Measurements from ENCODE around the gene TUBGCP5.

TUBGCP5 gene

DNA sequence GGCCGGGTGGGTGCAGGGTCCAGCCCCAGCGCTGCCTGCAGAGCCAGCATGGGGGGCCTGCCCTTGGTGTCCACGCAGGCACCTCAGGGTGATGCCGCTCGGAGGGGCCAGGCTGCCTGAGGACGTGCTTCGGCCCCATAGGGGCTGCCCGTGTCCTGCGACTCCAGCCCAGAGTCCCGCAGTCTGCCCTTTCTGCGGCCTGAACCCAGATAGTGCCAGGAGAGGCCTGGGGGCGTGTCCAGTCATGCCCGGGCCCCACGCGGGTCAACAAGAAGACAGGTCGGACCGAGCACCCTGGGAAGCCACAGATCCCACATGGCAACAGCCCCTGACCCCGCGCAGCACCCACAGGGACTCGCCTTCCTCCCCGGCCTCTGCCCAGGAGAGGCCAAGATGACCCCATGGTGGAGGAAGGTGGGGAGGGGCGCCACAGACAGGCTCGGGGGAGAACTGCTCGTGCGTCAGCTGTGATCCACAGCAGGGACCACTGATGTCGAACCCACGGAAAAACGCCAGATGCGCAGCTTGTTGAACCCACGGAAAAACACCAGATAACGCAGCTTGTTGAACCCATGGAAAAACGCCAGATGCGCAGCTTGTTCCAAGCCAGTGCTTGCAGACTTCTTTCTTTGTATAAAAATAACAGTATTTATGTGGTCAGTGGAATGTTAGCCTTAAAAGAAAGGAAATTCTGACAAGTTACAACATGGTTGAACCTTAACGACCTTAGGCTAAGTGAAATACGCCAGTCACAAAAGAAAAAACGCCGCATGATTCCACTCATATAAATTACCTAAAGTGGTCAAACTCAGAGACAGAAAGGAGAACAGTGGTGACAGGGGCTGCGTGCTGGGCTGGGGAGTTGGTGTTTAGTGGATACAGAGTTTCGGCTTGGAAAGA, 87.7 kb downstream of the TUBGCP5 start:
- no peak for DNase-seq

DNA sequence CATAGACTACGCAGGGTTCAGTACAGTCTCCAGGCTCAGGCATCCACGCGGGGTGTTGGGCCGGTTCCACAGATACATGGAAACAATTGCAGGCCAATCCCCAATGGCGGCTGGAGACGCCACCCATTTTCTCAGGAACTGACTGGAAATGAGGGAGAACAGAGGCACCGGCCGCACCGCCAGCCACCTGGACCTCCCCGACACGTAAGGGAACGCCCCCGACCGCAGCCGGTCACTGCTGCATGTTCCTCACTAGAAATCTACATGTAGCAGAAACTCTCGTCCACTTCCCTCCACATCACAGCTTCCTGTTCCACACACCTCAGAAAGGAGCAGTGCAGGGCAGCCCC, 88.4 kb downstream of the TUBGCP5 start:
- no peak for DNase-seq

DNA sequence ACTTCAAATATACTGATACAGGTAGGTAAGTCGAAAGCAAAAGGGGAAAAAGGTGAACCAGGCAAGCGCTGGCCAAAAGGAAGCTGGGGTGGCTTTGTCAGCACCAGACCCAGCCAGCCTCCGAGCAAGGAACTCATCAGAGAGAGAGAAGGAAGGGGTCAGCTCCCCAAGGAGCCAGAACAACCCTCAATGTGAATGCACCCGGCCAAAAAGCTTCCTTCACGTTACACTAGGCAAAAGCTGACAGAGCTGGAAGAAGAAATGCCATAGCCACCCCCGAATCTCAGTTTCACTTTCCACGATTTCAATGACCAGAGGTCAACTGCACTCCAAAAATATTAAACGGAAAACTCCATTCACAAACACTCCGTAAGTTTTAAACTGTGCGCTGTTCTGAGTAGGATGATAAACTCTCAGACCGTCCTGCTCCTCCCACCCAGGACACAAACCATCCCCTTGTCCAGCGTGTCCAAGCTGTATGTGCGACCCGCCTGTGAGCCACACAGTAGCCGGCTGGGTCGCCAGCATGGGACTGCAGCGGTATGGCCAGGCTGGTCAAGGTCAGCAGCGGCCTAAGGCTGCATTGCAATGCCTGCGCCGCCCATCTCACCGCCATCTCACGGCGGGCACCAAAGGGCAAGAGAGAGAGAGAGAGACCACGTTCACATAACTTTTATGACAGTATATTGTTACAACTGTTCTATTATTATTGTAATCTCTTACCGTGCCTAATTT, 88.9 kb downstream of the TUBGCP5 start:
- DNase-seq, result no peak
